GM12872 (cell line): ENCODE data around the gene ARPP19.

ENCODE experiments used
- CTCF ChIP-seq: IDR thresholded peaks from 3 replicates; pipeline ENCODE4 v1.5.1; 2011; ENCODE audit warnings: low read depth, mild to moderate bottlenecking, low read length, moderate library complexity; ENCODE audit not compliant: insufficient read depth

The ARPP19 gene

DNA sequence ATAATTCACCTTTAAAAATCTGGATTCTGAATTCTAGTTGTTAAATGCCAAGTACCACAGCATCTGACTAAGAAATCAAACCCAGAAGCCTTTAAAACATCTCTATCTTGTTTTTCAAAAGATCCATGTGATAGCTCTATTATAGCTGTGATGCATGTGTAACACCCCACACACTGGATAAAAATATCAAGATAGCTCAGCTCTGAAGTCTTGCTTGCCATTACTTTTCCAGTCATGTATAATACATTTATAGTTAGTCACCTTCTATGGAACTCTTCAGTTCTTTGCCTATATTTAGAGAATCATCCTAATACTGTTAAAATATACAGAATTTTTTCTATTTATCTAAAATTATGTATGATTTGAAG lies 11.6 kb downstream of the ARPP19 start:
- no peak for TF ChIP-seq CTCF

- TF ChIP-seq CTCF, result no peak
Measured at GRCh38 chr15:52556524-52557273, 12.1 kb downstream of the ARPP19 start.

DNA sequence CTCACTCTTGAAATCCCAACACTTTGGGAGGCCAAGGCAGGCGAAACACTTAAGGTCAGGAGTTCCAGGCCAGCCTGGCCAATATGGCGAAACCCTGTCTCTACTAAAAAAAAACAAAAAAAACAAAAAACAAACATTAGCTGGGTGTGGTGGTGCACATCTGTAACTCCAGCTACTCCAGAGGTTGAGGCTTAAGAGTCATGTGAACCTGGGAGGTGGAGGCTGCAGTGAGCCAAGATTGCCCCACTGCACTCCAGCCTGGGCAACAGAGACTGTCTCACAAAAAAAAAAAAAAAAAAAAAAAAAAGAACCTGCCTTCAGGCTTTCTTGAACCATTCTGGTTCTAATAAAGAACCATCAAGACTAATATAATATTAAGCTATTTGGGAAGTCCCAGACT lies 16.5 kb downstream of the ARPP19 start:
- no peak for TF ChIP-seq CTCF

GRCh38 chr15:52551762-52552161 lies 17.1 kb downstream of the ARPP19 start:
- TF ChIP-seq CTCF, result no peak

DNA sequence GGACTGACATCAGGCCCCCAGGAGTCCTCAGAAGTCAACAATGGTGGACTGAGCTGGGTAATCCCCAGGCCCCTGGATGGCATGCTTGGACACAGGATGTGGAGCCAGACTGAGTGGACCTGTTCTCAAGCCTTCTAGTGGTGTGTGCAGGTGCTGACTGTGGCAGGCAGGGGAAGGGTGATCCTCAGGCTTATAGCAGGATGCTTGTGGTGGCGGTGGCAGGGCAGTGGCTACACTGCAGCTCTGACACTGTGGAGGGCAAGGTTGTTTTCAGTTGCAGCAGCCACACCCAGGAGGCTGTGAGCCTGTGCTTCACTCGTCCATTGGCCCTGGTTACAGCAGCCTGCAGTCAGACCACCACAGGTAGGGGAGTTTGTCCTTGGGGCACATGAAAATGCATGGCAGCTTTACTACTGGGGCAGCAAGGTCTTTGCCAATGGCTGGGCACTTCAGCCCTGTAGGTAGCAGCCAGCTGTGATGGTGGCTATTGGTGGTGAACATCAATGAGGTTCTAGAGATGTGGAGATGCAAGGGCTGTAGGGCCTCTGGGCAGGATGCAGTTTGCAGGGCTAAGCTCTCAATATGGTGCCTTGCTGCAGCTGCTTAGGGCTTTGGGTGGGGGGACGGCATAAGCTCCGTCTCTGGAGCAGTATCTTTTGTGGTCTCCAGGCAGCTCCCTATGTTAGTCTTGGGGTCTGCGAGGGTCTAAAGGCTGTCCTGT lies 22.6 kb downstream of the ARPP19 start:
- TF ChIP-seq CTCF, result no peak

GRCh38 chr15:52540374-52541012 lies 28.3 kb downstream of the ARPP19 start:
- TF ChIP-seq CTCF, result no peak

GRCh38 chr15:52537459-52537858 lies 31.4 kb downstream of the ARPP19 start:
- TF ChIP-seq CTCF, result no peak
